ENCODE measurements around the gene ATP1A2. TPM values are rescaled to one million over a fixed set of nuclear protein-coding genes. Genes with fewer than 3 reads are reported as not detected.
"Not testable (repeated sequence)": the region's sequence is repeated elsewhere in the genome, so short reads cannot be mapped to it uniquely, and the experiment has no call there.

The ATP1A2 gene
- total and polyA plus RNA-seq, 2 donors, result 13.2 to 41.5 TPM

- Histone ChIP-seq H3K4me1 (ENCODE audit: insufficient read depth) (no peaks in the 10 kb centered on the region), H3K4me3 (ENCODE audit: low read depth, low read length) (no peak overlapping the region), H3K27ac (ENCODE audit: low read depth) (no peak overlapping the region), H3K36me3 (ENCODE audit: insufficient read depth) (no peaks in the 10 kb centered on the region)
- DNase-seq (ENCODE audit: extremely low spot score), result peak; percentile 46
- WGBS, result 23% methylated on average over 13 of the region's 13 CpGs
These were observed 14.4 kb upstream of the ATP1A2 start for GRCh38 chr1:160101037-160101716.

GRCh38 chr1:160101717-160102522 lies 13.6 kb upstream of the ATP1A2 start:
- no peak overlapping the region for H3K4me3 ChIP-seq (ENCODE audit: low read depth, low read length)
- DNase-seq (ENCODE audit: extremely low spot score), result no peak

GRCh38 chr1:160103658-160104408 lies 11.7 kb upstream of the ATP1A2 start:
- no peaks in the 10 kb centered on the region for H3K4me1 ChIP-seq (ENCODE audit: insufficient read depth)
- DNase-seq (ENCODE audit: extremely low spot score), result no peak
- no peak overlapping the region for H3K27ac ChIP-seq (ENCODE audit: low read depth)
- no peaks in the 10 kb centered on the region for H3K36me3 ChIP-seq (ENCODE audit: insufficient read depth)
- no peak overlapping the region for H3K4me3 ChIP-seq (ENCODE audit: low read depth, low read length)
- WGBS, result 59% methylated on average over 6 of the region's 6 CpGs

More at GRCh38 chr1:160101717-160102522, 13.6 kb upstream of the ATP1A2 start:
- no peaks in the 10 kb centered on the region for H3K36me3 ChIP-seq (ENCODE audit: insufficient read depth)
- no peaks in the 10 kb centered on the region for H3K4me1 ChIP-seq (ENCODE audit: insufficient read depth)
- WGBS, result 40% methylated on average over 9 of the region's 9 CpGs
- H3K27ac ChIP-seq (ENCODE audit: low read depth), result no peak overlapping the region

- no peak overlapping the region for H3K27ac ChIP-seq (ENCODE audit: low read depth)
- 41% methylated on average over 3 of the region's 3 CpGs for WGBS
- H3K4me3 ChIP-seq (ENCODE audit: low read depth, low read length), result no peak overlapping the region
- DNase-seq (ENCODE audit: extremely low spot score), result no peak
- no peaks in the 10 kb centered on the region for H3K36me3 ChIP-seq (ENCODE audit: insufficient read depth)
- H3K4me1 ChIP-seq (ENCODE audit: insufficient read depth), result no peaks in the 10 kb centered on the region
These were observed 11.1 kb upstream of the ATP1A2 start for GRCh38 chr1:160104486-160104885.

GRCh38 chr1:160105155-160105554 lies 10.4 kb upstream of the ATP1A2 start:
- no peaks in the 10 kb centered on the region for H3K36me3 ChIP-seq (ENCODE audit: insufficient read depth)
- no peak overlapping the region for H3K4me3 ChIP-seq (ENCODE audit: low read depth, low read length)
- WGBS, result 96% methylated on average over 5 of the region's 5 CpGs
- DNase-seq (ENCODE audit: extremely low spot score), result no peak
- H3K4me1 ChIP-seq (ENCODE audit: insufficient read depth), result no peaks in the 10 kb centered on the region
- no peak overlapping the region for H3K27ac ChIP-seq (ENCODE audit: low read depth)

- Histone ChIP-seq H3K36me3 (ENCODE audit: insufficient read depth) (no peaks in the 10 kb centered on the region), H3K4me1 (ENCODE audit: insufficient read depth) (no peaks in the 10 kb centered on the region), H3K4me3 (ENCODE audit: low read depth, low read length) (no peak overlapping the region), H3K27ac (ENCODE audit: low read depth) (no peak overlapping the region)
- 91% methylated on average over 1 of the region's 1 CpG for WGBS
- no peak for DNase-seq (ENCODE audit: extremely low spot score)
These were observed 8.0 kb upstream of the ATP1A2 start for GRCh38 chr1:160107512-160107911.

- Histone ChIP-seq H3K4me3 (ENCODE audit: low read depth, low read length) (no peak overlapping the region), H3K36me3 (ENCODE audit: insufficient read depth) (no peaks in the 10 kb centered on the region), H3K4me1 (ENCODE audit: insufficient read depth) (no peaks in the 10 kb centered on the region), H3K27ac (ENCODE audit: low read depth) (no peak overlapping the region)
- DNase-seq (ENCODE audit: extremely low spot score), result no peak
- WGBS, result 35% methylated on average over 6 of the region's 6 CpGs
These were observed 6.5 kb upstream of the ATP1A2 start for GRCh38 chr1:160108888-160109662.

- 55% methylated on average over 4 of the region's 4 CpGs for WGBS
- no peak for DNase-seq (ENCODE audit: extremely low spot score)
- no peak overlapping the region for H3K4me3 ChIP-seq (ENCODE audit: low read depth, low read length)
- H3K36me3 ChIP-seq (ENCODE audit: insufficient read depth), result no peaks in the 10 kb centered on the region
- H3K27ac ChIP-seq (ENCODE audit: low read depth), result no peak overlapping the region
- H3K4me1 ChIP-seq (ENCODE audit: insufficient read depth), result no peaks in the 10 kb centered on the region
These were observed 5.9 kb upstream of the ATP1A2 start for GRCh38 chr1:160109686-160110085.

- WGBS, result 93% methylated on average over 10 of the region's 10 CpGs
- not testable (repeated sequence) for H3K4me3 ChIP-seq (ENCODE audit: low read depth, low read length); H3K36me3 ChIP-seq (ENCODE audit: insufficient read depth); H3K27ac ChIP-seq (ENCODE audit: low read depth); H3K4me1 ChIP-seq (ENCODE audit: insufficient read depth); DNase-seq (ENCODE audit: extremely low spot score)
These were observed 4.1 kb upstream of the ATP1A2 start for GRCh38 chr1:160111462-160111861.

GRCh38 chr1:160112357-160112756 lies 3.2 kb upstream of the ATP1A2 start:
- H3K4me3 ChIP-seq (ENCODE audit: low read depth, low read length), result no peak overlapping the region
- H3K4me1 ChIP-seq (ENCODE audit: insufficient read depth), result no peaks in the 10 kb centered on the region
- no peak overlapping the region for H3K27ac ChIP-seq (ENCODE audit: low read depth)
- WGBS, result 77% methylated on average over 12 of the region's 12 CpGs
- no peak for DNase-seq (ENCODE audit: extremely low spot score)
- no peaks in the 10 kb centered on the region for H3K36me3 ChIP-seq (ENCODE audit: insufficient read depth)

GRCh38 chr1:160113407-160113806 lies 2.2 kb upstream of the ATP1A2 start:
- Histone ChIP-seq H3K4me3 (ENCODE audit: low read depth, low read length) (no peak overlapping the region), H3K4me1 (ENCODE audit: insufficient read depth) (no peaks in the 10 kb centered on the region), H3K36me3 (ENCODE audit: insufficient read depth) (no peaks in the 10 kb centered on the region), H3K27ac (ENCODE audit: low read depth) (no peak overlapping the region)
- DNase-seq (ENCODE audit: extremely low spot score), result no peak
- 81% methylated on average over 8 of the region's 8 CpGs for WGBS

GRCh38 chr1:160114085-160114484 lies 1.5 kb upstream of the ATP1A2 start:
- no peaks in the 10 kb centered on the region for H3K4me1 ChIP-seq (ENCODE audit: insufficient read depth)
- H3K27ac ChIP-seq (ENCODE audit: low read depth), result no peak overlapping the region
- DNase-seq (ENCODE audit: extremely low spot score), result no peak
- no peaks in the 10 kb centered on the region for H3K36me3 ChIP-seq (ENCODE audit: insufficient read depth)
- whole genome bisulfite sequencing, result 59% methylated on average over 4 of the region's 4 CpGs
- no peak overlapping the region for H3K4me3 ChIP-seq (ENCODE audit: low read depth, low read length)
